ENCODE data around the gene CELA2A.

- TF ChIP-seq CTCF (IDR thresholded peaks at IDR 0.05) (no peak), POLR2A (IDR thresholded peaks at IDR 0.05) (no peak)
These were observed 54.3 kb downstream of the CELA2A start for GRCh38 chr1:15510611-15511405.

Measured in adrenal gland (tissue), 5 donors.